MG63 (cell line): ENCODE results near the gene TXNRD2. TPM values are rescaled to one million over a fixed set of nuclear protein-coding genes. Genes with fewer than 3 reads are reported as not detected.
"Not testable (repeated sequence)": the region's sequence is repeated elsewhere in the genome, so short reads cannot be mapped to it uniquely, and the experiment has no call there.

Experiments used
- DNase-seq: peaks from one replicate; pipeline ENCODE4 v3.0.0-alpha.2; 2020
- H3K27me3 ChIP-seq: fragments of 250-450 bp; sonication (Bioruptor Pico); 2 replicates; pipeline ENCODE4 v1.5.1; 2020; ENCODE audit warnings: mild to moderate bottlenecking, moderate library complexity
- H3K36me3 ChIP-seq: fragments of 250-450 bp; sonication (Bioruptor Pico); 2 replicates; pipeline ENCODE4 v1.5.1; 2020; ENCODE audit warnings: mild to moderate bottlenecking, moderate library complexity
- H3K4me3 ChIP-seq: fragments of 250-450 bp; sonication (Bioruptor Pico); 2 replicates; pipeline ENCODE4 v1.5.1; 2020; ENCODE audit warnings: mild to moderate bottlenecking, moderate library complexity
- H3K9me3 ChIP-seq: fragments of 250-450 bp; sonication (Bioruptor Pico); 2 replicates; pipeline ENCODE4 v1.5.1; 2020; ENCODE audit warnings: mild to moderate bottlenecking, moderate library complexity
- total RNA-seq: library from RNA; depleted of rRNA; stranded (reverse); fragments of >200 nt; shearing (Covaris generic); gene quantifications from 2 replicates; pipeline ENCODE4 v1.2.3, GENCODE V29; 2014; ENCODE audit warnings: low replicate concordance

TXNRD2 gene
- total RNA-seq, 1 experiment from 2014 or later, result 61.8 TPM

DNA sequence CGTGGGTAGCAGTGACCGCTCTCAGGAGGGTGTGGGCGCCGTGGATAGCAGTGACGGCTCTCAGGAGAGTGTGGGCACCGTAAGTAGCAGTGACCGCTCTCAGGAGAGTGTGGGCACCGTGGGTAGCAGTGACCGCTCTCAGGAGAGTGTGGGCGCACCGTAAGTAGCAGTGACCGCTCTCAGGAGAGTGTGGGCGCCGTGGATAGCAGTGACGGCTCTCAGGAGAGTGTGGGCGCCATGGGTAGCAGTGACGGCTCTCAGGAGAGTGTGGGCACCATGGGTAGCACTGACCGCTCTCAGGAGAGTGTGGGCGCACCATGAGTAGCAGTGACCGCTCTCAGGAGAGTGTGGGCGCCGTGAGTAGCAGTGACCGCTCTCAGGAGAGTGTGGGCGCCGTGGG is 34.8 kb downstream of the TXNRD2 start:
- not testable (repeated sequence) for DNase-seq, H3K4me3 ChIP-seq, H3K27me3 ChIP-seq, H3K36me3 ChIP-seq, H3K9me3 ChIP-seq

DNA sequence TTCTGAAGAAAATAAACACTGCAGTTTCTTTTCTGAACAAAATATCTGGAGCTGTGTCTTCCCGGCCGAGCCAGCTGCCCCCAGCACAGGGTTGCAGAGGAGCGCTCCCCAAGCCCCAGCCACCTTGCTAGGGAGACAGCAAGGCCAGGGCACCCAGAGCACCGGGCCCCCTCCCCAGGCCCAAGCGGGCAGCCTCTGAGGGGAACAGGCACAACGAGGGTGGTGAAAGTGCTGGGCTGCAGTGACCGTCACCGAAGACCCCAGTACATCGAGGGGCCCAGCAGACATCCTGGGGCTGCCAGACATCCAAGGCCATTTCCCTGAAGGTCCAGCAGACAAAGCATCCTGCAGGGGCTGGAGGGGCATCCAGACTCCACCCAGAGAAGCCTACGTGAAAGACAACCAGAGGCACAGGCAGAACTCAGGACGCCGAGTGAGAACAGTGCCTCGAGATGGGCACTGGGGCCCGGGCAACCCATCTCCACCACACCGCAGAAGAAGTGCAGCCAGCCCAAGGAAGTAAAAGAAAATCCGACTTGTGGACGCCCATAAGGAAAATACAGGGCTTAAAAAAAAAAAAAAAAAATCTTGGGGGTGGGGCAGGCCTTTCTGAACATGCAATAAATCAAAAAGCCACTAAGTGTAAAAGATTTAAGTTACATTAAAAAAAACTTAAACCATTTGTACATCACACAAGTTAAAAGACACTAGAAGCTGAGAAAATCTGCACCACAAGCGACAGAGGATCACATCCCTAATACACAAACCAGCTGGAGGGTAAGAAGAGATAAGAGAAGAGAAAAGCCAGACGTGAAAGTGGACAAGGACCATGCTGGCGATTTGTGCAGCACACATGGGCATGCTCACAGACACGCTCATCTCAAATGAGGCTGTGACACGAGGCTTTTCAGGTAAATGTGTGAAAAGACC is 36.0 kb downstream of the TXNRD2 start:
- no peak overlapping the region for H3K4me3 ChIP-seq
- no peak for DNase-seq
- H3K36me3 ChIP-seq, result no peaks in the 10 kb centered on the region
- no peaks in the 10 kb centered on the region for H3K27me3 ChIP-seq
- H3K9me3 ChIP-seq, result no peaks in the 10 kb centered on the region

DNA sequence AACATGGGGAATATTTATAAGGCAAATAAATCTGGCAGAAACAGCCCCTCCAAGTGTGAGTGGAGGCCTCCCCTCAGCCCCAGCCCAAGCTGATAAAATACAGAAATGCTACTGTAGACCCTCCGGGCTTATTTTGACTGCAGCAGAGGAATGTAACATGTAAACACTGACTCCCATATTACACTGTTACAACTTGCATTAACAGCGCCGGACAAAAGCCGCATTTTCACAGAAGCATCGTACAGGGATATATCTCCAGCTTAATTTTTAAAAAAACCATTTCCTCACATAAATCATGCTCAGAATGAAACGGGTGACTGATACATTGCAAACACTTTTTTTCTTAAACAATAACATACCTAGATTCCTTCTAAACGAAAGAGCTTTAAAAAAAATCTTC is 36.7 kb downstream of the TXNRD2 start:
- Histone ChIP-seq H3K36me3 (no peaks in the 10 kb centered on the region), H3K27me3 (no peaks in the 10 kb centered on the region), H3K4me3 (no peak overlapping the region), H3K9me3 (no peaks in the 10 kb centered on the region)
- no peak for DNase-seq

DNA sequence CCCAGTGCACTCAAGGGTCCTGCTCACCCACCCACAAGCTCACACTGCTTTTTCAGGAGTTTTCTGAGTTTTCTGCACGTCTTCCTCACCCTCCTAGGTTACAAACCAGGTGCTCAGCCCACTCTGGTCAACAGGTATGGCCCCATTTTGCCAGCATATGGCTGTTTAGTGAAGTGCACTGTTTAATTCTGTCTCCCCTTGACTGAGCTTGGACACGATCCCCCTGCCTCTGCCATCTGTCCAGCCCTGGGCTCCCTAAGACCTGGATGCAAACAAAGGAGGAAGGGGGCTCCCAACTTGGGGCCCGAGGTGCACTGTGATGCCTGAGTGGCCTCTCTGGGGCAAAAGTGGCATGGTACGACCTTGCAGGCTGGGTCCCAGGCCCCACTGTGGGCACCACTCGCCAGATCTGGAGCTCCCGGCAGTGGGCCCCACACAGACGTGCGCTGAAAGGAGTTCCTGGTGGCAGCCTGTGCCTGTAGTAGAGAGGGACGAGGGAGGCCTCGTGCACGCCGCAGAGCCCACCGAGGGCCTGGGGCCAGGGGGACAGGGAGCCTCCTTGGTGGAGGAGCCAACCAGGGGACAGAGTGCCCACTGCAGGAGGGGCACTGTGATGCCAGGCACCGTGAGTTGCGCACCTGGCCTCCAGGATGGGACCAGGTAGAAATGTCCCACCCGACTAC is 37.3 kb downstream of the TXNRD2 start:
- Histone ChIP-seq H3K27me3 (no peaks in the 10 kb centered on the region), H3K4me3 (no peak overlapping the region), H3K9me3 (no peaks in the 10 kb centered on the region), H3K36me3 (no peaks in the 10 kb centered on the region)
- no peak for DNase-seq

DNA sequence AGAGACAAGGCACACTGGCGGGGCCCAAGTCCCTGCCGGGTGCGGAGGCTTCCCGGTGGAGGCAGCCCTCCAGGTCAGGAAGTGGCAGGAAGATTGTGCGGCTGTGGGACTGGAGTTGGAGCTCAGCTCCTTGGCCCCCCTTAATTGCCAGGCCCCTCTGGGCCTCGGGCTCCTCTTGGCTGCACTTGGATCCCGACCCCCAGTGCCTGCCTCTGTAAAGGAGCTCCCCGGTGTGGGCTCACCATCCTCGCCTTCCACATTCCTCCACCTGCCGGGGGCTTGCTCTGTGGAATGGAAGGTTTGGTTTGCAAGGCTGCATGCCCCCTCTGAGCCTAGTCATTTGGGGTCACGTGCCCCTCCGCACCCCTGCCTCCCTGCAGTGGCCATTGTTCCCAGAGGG is 38.1 kb downstream of the TXNRD2 start:
- no peaks in the 10 kb centered on the region for H3K9me3 ChIP-seq
- no peak overlapping the region for H3K4me3 ChIP-seq
- no peaks in the 10 kb centered on the region for H3K27me3 ChIP-seq
- H3K36me3 ChIP-seq, result no peaks in the 10 kb centered on the region
- no peak for DNase-seq

DNA sequence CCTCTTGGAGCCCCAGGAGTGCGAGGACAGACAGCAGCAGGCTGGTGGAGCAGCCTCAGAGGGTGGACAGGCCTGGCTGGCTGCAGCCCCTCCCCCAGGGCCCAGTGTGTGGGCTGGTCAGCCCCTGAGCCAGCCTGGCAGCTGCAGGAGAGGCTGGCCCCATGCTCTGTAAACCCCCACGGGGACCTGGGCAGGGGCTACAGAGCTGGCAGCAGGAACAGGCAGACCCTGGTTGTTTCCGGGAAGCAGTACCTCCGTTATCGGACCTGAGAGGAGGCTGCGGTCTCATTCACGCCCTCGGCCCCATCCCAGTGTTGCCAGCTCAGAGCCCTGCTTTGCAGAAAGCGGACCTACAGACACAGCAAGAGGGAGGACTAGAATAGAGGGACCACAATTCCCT is 38.6 kb downstream of the TXNRD2 start:
- Histone ChIP-seq H3K4me3 (no peak overlapping the region), H3K9me3 (no peaks in the 10 kb centered on the region), H3K27me3 (no peaks in the 10 kb centered on the region), H3K36me3 (no peaks in the 10 kb centered on the region)
- DNase-seq, result no peak

DNA sequence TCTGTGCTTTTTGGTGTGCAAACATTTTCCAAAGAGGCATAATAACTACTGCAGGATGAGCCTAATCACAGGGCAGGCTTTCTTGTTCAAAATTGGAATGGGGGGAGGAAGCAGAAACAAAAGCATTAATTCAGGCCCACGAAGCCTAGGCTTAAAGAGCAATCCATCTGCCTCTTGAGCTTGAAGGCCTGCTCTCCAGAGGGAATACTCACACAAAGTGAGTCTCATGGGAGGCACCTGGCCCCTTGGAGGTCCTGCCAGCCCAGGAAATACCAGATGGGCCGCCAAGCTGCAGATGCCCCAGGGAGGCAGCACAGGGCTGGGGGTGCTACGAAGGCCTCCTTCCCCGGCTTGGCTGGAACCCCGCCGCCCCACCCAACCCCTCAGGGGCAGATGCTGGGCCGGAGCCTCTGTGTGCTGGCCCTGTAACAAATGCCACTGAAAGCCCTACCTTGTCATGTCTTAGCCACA is 39.3 kb downstream of the TXNRD2 start:
- Histone ChIP-seq H3K9me3 (no peaks in the 10 kb centered on the region), H3K27me3 (no peaks in the 10 kb centered on the region), H3K4me3 (no peak overlapping the region), H3K36me3 (no peaks in the 10 kb centered on the region)
- DNase-seq, result no peak

DNA sequence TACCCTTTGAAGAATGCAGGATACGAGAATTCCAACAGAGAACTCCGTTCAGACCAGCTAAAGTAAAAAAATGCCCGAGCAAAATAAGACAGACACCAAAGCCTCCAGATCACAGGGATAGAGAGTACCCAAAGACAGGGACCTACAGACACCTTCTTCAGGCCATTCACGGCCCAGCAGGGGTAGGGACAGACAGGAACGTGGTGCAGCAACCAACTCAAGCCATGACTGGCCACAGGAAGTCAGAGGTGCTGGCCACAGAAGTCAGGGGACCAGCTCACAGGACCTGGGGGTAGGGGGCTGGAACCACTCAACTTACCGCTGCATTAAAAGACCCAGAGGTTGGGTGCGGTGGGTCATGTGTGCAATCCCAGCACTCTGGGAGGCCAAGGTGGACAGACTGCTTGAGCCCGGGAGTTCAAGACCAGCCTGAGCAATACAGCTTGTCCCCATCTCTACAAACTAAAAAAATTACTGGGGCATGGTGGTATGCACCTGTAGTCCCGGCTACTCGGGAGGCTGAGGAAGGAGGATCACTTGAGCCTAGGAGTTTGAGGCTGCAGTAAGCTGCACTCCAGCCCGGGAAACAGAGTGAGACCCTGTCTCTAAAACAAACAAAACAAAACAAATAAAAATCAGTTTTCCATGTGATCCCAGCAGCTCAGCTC is 39.9 kb downstream of the TXNRD2 start:
- no peak overlapping the region for H3K4me3 ChIP-seq
- H3K9me3 ChIP-seq, result no peaks in the 10 kb centered on the region
- no peaks in the 10 kb centered on the region for H3K36me3 ChIP-seq
- no peak for DNase-seq
- H3K27me3 ChIP-seq, result no peaks in the 10 kb centered on the region

DNA sequence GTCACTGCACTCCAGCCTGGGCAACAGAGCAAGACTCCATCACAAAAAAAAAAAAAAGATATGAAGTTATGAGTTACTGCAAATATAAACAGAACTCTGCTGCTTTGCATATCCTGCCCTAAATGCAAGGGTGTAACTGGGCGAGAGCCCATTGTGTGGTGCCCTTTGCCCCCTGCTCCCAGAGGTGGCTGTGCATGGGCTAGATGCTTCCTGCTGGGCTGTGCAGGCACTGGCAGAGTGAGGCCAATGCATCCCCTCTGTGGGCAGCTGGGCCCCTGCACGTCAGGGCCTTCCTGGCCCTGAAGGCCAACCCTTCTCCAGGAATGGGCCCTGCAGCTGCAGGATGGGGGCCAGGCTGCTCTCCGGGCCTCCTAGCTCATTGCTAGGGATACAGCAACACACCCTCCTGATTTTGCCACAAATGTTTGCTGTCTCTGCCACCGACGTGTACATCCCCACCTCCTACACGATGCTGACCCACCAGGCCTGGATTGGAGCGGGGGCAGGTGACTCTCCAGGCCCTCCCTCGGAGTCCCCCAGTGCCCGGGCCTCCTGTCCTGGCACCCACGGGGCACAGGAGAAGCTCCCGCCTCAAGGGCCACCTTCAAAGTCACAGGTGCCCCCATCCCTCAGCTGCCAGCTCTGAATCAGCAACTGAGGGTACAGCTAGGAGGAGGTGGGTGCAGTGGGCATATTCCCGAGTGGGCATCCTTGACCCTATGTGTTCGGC is 40.7 kb downstream of the TXNRD2 start:
- Histone ChIP-seq H3K9me3 (no peaks in the 10 kb centered on the region), H3K36me3 (no peaks in the 10 kb centered on the region), H3K4me3 (no peak overlapping the region), H3K27me3 (no peaks in the 10 kb centered on the region)
- no peak for DNase-seq

DNA sequence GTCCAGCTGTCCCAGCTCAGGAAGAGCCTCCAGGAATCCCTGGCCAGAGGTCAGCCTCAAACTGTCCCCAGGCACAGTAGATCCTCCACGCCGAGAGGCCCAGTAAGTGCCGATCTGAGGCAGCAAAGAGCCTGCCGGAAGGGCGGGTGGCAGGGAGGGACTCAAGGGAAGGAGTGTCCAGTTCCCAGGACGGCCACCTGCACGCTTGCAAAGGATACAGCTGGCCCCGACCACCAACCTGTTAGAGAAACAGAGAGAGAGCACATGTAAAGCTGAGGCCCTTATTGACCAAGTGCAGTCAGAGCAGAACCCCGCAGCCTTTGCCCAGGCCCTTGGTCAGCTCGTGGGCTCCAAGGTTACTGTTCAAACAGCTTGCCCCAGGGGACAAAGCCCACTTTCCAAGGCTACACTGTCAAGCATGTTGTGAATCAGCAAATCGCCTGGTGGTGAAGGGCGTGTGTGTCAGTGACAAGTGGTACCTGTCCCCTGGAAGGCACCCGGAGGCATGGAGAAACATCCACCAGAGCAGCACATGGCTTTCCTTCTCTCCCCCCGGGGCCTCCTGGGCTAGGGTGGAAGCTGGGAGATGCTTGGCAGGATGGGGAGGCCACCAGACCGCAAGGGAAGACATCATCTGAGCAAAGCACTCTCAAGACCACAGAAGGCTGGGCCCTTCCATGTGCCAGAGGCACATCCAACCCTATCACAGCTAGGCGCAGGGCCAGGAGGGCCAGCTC is 42.6 kb downstream of the TXNRD2 start:
- no peaks in the 10 kb centered on the region for H3K36me3 ChIP-seq
- DNase-seq, result no peak
- no peaks in the 10 kb centered on the region for H3K9me3 ChIP-seq
- no peaks in the 10 kb centered on the region for H3K27me3 ChIP-seq
- no peak overlapping the region for H3K4me3 ChIP-seq

DNA sequence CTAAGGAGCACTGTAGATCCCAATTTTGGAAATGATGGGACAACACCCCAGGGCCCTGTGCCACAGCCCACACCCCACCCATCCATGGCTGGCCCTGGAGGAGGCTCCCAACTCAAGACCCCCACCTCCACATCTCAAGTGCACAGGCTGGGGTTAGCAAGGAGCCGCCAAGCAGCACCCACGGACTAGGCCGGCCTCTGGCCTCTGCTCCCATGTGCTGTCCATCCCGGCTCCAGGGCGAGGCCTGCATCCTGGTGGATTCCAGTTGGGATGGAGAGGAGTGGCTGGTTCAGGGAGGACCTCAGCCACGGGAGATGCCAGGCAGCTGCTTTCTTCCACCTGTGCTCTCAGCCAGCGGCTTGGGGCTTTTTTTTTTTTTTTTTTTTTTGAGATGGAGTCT is 43.5 kb downstream of the TXNRD2 start:
- Histone ChIP-seq H3K4me3 (no peak overlapping the region), H3K36me3 (no peaks in the 10 kb centered on the region), H3K9me3 (no peaks in the 10 kb centered on the region), H3K27me3 (no peaks in the 10 kb centered on the region)
- no peak for DNase-seq

DNA sequence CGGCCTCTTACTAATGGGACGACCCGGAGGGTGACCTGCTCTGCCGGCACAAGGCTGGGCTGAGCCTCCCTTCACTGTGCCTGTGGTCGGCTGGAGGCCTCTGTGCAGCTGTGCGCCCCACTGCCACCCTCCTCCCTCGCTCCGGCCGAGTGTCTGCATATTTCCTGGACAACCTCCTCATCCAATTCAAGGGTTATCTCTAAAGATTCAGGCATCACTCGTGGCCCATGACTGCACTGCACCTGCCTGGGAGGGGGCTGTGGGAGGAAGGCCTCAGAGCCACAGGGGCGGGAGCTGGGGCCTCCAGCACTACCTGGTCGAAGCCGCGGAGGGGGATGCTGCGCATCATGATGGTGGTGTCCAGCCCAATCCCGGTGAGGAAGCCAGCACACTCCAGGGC is 43.9 kb downstream of the TXNRD2 start:
- Histone ChIP-seq H3K4me3 (no peak overlapping the region), H3K36me3 (no peaks in the 10 kb centered on the region), H3K27me3 (no peaks in the 10 kb centered on the region), H3K9me3 (no peaks in the 10 kb centered on the region)
- no peak for DNase-seq

DNA sequence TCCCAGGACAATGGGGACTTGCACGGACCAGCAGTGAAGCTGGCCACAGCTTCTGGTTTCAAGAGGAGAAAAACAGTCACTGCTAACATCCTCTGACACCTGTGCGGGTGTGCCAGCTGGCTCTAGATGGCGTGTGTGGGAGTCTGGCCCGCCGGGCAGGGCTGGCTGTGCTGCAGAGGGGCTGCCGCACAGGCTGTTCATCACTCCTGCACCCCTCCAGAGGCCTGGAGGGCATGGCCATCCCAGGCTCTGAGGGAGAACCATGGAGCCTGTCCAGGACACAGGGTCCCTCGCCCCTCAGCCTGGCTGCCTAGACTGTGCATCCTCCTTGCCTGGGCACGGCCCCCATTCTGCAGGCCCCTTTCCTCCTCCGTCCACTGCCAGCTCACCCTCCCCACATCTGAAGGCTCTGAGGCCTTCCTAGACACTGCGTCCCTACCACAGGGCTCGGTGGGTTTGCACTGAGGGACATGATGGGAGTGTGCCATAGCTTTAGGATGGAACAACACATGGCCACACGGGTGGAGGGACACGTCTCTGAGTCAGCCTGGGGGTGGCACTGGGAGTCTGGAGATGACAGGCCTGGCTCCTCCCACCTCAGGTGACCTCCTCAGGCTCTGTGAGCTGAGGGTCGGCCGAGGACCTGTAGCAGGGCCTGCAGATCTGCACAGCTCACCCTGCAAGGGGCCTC is 44.8 kb downstream of the TXNRD2 start:
- no peaks in the 10 kb centered on the region for H3K9me3 ChIP-seq
- H3K36me3 ChIP-seq, result no peaks in the 10 kb centered on the region
- no peaks in the 10 kb centered on the region for H3K27me3 ChIP-seq
- H3K4me3 ChIP-seq, result no peak overlapping the region
- DNase-seq, result no peak

DNA sequence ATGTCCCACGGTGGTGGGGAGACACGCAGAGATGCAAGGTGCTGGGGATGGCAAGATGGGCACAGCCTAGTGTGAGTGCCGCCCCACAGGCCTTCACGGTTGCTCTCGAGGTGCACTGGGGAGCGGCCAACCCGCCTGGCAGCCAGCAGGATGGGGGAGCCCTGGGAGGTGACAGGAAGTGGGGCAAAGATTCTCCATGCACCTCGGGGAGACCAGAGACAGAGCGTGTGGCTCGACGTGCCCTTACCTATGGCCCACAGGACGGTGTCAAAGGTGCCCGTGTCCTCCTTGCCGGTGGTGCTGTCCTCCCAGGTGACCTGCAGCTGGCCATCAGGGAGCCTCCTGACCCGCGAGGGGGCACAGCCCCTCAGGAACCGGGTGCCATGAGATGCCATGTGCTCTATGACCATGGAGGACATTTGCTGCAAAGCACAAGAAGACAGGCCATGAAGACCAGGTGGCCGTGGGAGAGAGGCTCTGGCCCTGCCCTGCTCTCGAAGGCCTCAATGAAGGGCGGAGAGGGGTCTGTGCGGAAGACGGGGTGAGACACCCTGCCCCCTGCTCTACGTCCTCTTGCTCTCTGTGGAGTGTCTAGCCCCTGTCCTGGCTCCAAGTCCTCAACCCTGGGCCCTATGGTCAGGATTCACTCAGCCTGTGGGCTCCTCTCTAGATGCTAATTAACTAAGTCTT is 46.3 kb downstream of the TXNRD2 start:
- Histone ChIP-seq H3K36me3 (no peaks in the 10 kb centered on the region), H3K9me3 (no peaks in the 10 kb centered on the region), H3K27me3 (no peaks in the 10 kb centered on the region), H3K4me3 (no peak overlapping the region)
- no peak for DNase-seq

DNA sequence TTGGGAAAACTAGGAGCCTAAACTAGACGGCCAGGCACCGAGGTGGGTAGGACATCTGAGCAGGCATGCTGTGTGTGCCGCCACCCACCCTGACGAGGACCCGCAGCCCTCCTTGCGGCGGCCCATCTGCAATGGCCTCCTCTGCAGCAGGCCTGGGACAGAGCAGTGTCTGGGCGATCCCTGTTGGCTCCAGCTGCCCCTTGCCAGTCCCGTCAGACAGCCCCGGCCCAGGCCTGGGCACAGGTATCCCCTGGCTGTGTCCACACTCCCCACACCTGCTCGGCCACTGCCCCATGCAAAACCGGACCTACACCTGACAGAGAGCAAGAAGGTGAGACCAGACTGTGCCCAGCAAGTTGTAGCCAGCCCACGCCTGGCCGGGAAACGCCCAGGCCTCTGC is 48.3 kb downstream of the TXNRD2 start:
- no peak for DNase-seq
- Histone ChIP-seq H3K27me3 (no peaks in the 10 kb centered on the region), H3K9me3 (no peaks in the 10 kb centered on the region), H3K36me3 (no peaks in the 10 kb centered on the region), H3K4me3 (no peak overlapping the region)
